Thoracic aorta (tissue), 2 donors: Measurements from ENCODE around the gene RRBP1. TPM values are rescaled to one million over a fixed set of nuclear protein-coding genes. Genes with fewer than 3 reads are reported as not detected.

Source experiments
- ATAC-seq: fragments of 150-250 bp; one replicate; pipeline ENCODE4 v1.8.0; 2017; ENCODE audit warnings: low read depth; ENCODE audit not compliant: insufficient number of reproducible peaks, low FRiP score
- DNase-seq: peaks from one replicate; pipeline ENCODE4 v3.0.0-alpha.2; 2020; ENCODE audit warnings: low spot score
- H3K27ac ChIP-seq, 2 donors: fragments of 200-600 bp; sonication (generic); 1 replicate in 1 of 2; 2 replicates in 1 of 2; pipeline ENCODE4 v1.5.1; 2016; ENCODE audit warnings: mild to moderate bottlenecking in 2 of 2, moderate library complexity in 2 of 2
- H3K27me3 ChIP-seq: fragments of 200-600 bp; sonication (generic); replicated peaks from 2 replicates; pipeline ENCODE4 v1.6.0; 2016; ENCODE audit warnings: mild to moderate bottlenecking; ENCODE audit not compliant: insufficient read depth
- H3K36me3 ChIP-seq: fragments of 200-600 bp; sonication (generic); one replicate; pipeline ENCODE4 v1.5.1; 2016
- H3K4me1 ChIP-seq, 2 donors: fragments of 200-600 bp; sonication (generic); 1 replicate in 1 of 2; 2 replicates in 1 of 2; pipeline versions ENCODE4 v1.5.1 to v1.6.0; 2016; ENCODE audit warnings: low read depth in 2 of 2, mild to moderate bottlenecking in 1 of 2; ENCODE audit not compliant: control insufficient read depth in 1 of 2
- H3K4me3 ChIP-seq: fragments of 200-600 bp; sonication (generic); 2 replicates; pipeline ENCODE4 v1.5.1; 2016; ENCODE audit warnings: mild to moderate bottlenecking
- H3K9me3 ChIP-seq: fragments of 200-600 bp; sonication (generic); 2 replicates; pipeline ENCODE4 v1.5.1; 2016
- total RNA-seq, 2 donors: library from RNA; depleted of rRNA; stranded (reverse); fragments of >200 nt; gene quantifications; one replicate each; pipeline versions ENCODE4 v1.1.0 to v1.2.3, GENCODE V29; 2016
- TF ChIP-seq, protein P1 (sequence below): fragments of 200-600 bp; sonication (generic); IDR thresholded peaks from one replicate; pipeline ENCODE4 v1.5.1; 2019; ENCODE audit warnings: antibody characterized with exemption

RRBP1 gene
- total RNA-seq, 2 donors from 2014 or later, result 113 to 163 TPM

DNA sequence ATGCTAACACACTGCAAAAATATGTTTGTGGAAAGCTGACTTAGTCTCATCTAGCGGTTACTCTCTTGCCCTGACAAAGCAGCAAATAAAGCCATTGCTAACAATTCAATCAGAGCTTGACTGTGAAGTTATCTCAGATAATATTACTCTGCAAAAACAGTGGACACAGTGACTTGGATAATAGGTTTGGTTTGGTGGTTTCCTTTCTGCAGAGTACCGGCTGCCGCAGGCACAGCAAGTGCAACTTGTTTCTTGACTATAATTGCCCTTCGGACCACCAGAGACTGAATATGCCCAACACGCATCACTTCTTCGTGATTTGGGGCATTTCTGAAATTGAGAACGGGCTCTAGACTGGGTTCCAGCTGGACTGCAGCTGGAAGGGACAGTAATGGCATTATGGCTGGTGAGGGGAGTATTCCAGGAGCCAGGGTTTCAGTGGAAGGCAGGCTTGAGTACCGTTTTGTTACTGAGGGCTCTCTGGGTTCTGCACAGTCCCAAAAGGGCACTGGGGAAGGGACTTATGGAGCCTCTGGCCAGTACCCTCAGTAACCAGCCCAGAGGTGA is 72.1 kb downstream of the RRBP1 start:
- TF ChIP-seq, protein P1, sequence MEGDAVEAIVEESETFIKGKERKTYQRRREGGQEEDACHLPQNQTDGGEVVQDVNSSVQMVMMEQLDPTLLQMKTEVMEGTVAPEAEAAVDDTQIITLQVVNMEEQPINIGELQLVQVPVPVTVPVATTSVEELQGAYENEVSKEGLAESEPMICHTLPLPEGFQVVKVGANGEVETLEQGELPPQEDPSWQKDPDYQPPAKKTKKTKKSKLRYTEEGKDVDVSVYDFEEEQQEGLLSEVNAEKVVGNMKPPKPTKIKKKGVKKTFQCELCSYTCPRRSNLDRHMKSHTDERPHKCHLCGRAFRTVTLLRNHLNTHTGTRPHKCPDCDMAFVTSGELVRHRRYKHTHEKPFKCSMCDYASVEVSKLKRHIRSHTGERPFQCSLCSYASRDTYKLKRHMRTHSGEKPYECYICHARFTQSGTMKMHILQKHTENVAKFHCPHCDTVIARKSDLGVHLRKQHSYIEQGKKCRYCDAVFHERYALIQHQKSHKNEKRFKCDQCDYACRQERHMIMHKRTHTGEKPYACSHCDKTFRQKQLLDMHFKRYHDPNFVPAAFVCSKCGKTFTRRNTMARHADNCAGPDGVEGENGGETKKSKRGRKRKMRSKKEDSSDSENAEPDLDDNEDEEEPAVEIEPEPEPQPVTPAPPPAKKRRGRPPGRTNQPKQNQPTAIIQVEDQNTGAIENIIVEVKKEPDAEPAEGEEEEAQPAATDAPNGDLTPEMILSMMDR, result no peak
- H3K4me1 ChIP-seq, result peaks cover 82 to 96% of the 10 kb centered on the region in 2 donors
- peak overlapping the region; percentile 35 for H3K4me3 ChIP-seq
- no peak for ATAC-seq
- H3K36me3 ChIP-seq, result peaks cover 46% of the 10 kb centered on the region
- no peaks in the 10 kb centered on the region for H3K9me3 ChIP-seq
- no peak for DNase-seq
- H3K27me3 ChIP-seq, result no peaks in the 10 kb centered on the region
- peak overlapping the region; percentile 83 to 87 for H3K27ac ChIP-seq

DNA sequence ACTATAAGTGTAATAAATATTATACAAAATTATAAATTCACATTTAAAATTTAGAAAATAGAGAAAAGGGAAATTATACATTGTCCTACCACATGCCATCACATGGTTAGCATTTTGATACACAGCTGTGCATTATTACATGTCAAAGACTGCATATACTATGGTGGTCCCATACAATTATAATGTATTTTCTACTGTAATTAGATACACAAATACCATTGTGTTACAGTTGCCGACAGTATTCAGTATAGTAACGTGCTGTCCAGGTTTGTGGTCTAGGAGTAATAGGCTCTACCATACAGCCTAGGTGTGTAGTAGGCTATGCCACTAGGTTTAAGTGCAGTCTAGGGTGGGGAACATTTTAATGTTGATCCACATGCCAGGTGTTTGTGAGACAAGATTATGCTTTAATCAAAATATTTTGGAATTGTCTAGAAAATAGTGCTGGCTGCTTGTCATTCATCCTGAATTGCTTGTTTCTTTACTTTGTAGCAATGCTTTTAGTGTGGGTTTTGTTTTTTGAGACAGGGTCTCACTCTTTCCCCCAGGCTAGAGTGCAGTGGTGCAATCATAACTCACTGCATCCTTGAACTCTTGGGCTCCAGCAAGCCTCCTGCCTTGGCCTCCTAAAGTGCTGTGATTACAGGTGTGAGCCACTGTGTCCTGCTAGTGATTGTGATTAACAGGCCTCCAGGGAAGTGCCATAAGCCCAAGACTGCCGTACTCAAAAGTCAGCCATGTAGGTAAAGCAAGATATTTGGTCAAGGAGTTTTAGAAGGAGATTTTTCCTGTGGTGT is 73.1 kb downstream of the RRBP1 start:
- Histone ChIP-seq H3K4me1 (peaks cover 83 to 96% of the 10 kb centered on the region in 2 donors), H3K27ac (peak overlapping the region; percentile 4 to 34), H3K36me3 (peaks cover 55% of the 10 kb centered on the region), H3K27me3 (no peaks in the 10 kb centered on the region), H3K9me3 (no peaks in the 10 kb centered on the region), H3K4me3 (no peak overlapping the region)
- DNase-seq (no peak), ATAC-seq (no peak)
- TF ChIP-seq, protein P1, result no peak

DNA sequence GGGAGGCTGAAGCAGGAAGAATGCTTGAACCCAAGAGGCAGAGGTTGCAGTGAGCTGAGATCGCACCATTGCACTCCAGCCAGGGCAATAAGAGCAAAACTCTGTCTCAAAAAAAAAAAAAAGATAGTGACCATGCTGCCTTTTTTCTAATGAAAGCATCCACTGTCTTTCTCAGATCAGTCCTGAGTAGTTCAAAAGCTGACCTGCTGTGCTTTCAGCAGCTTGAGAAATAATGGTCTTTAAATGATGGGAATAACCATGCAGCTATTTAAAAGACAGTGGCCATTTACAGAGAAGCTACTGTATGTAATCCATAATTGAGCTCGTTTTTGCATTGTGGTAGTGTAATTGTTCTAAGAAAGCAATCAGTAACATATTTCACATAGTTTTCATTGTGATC is 76.0 kb downstream of the RRBP1 start:
- Histone ChIP-seq H3K4me1 (peaks cover 83 to 96% of the 10 kb centered on the region in 2 donors), H3K27me3 (no peaks in the 10 kb centered on the region), H3K27ac (peak overlapping the region in 1 of 2 donors; percentile 27), H3K9me3 (no peaks in the 10 kb centered on the region), H3K4me3 (peak overlapping the region; percentile 9), H3K36me3 (peaks cover 74% of the 10 kb centered on the region)
- ATAC-seq, result no peak
- TF ChIP-seq, protein P1, result no peak
- DNase-seq, result no peak

DNA sequence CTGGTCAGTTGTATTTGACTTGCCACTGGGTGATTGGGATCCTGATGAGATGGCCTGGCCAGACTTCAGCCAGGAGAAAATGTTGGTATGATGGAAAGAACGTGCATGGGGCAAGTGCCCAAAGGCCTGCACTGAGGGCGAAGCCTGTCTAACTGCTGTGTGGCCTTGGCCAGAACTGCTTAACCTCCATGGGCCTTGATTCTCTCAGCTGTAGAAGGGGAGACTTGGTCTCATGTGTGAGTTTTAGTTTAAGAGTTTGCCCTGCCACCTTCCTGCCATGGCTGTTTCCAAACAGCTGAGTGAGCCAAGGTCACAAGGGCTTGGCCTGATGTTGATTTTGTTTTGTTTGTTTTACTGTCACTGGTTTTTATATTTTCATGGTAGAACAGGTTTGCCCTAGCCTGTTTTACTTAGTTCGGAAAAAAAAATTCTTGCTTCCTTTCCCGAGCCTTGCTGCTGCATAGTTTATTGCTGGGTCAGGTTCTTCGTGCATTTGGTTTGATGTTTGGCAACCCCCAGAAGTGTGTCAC is 76.8 kb downstream of the RRBP1 start:
- ATAC-seq (no peak), DNase-seq (no peak)
- Histone ChIP-seq H3K27me3 (no peaks in the 10 kb centered on the region), H3K4me3 (peak overlapping the region; percentile 12), H3K9me3 (no peaks in the 10 kb centered on the region), H3K27ac (peak overlapping the region; percentile 15 to 27), H3K36me3 (peaks cover 67% of the 10 kb centered on the region), H3K4me1 (peaks cover 75 to 96% of the 10 kb centered on the region in 2 donors)
- TF ChIP-seq, protein P1, result no peak

DNA sequence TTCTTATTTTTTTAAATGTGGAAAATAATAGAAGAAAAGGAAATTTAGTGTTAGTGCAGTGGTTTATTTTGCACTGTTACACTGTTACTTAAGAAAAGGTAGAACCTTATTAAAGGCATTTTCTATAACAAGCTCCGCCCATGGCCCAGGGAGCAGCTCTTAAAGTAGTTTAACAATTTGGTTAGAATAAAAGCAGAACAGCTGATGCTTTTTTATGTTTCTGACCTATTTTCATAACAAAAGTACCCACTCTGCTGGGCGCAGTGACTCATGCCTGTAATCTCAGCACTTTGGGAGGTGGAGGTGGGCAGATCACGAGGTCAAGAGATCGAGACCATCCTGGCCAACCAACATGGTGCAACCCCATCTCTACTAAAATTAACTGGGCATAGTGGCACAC is 79.5 kb downstream of the RRBP1 start:
- peaks cover 50% of the 10 kb centered on the region for H3K36me3 ChIP-seq
- no peaks in the 10 kb centered on the region for H3K27me3 ChIP-seq
- H3K27ac ChIP-seq, result peak overlapping the region; percentile 17 to 40
- H3K9me3 ChIP-seq, result no peaks in the 10 kb centered on the region
- DNase-seq (no peak), ATAC-seq (no peak)
- TF ChIP-seq, protein P1, result no peak
- no peak overlapping the region for H3K4me3 ChIP-seq
- peaks cover 58 to 99% of the 10 kb centered on the region in 2 donors for H3K4me1 ChIP-seq
